Pancreas (tissue), 10 donors: Measurements from ENCODE around the gene HOXA9. TPM values are rescaled to one million over a fixed set of nuclear protein-coding genes. Genes with fewer than 3 reads are reported as not detected.

ENCODE experiments used
- ATAC-seq, 4 donors: fragments of 200-7000 bp; cut with Tn5 transposase; one replicate each; pipeline versions ENCODE4 v1.8.0 to v1.9.1; 2020; ENCODE audit warnings: mild to moderate bottlenecking in 4 of 4, moderate library complexity in 4 of 4
- DNase-seq, 6 donors: peaks; one replicate each; pipeline ENCODE4 v3.0.0-alpha.2; 2020
- FAIRE-seq: peaks from 2 replicates; lab custom pipeline; 2012; peaks lifted over from hg19 to GRCh38; lab: Jason Lieb, UNC
- H3K27ac ChIP-seq, 4 donors: fragments of 200-600 bp; sonication (generic); 1 replicate in 3 of 4; 2 replicates in 1 of 4; pipeline versions ENCODE4 v1.5.0 to v1.8.0; 2020
- H3K27me3 ChIP-seq, 4 donors: fragments of 200-600 bp; one replicate each; pipeline ENCODE4 v1.8.0; 2021
- H3K36me3 ChIP-seq, 3 donors: fragments of 200-600 bp; sonication (generic) in 1 of 3; one replicate each; pipeline versions ENCODE4 v1.5.0 to v1.8.0; 2020 to 2021
- H3K4me1 ChIP-seq, 3 donors: fragments of 200-600 bp; one replicate each; pipeline ENCODE4 v1.8.0; 2021
- H3K4me3 ChIP-seq, 4 donors: fragments of 200-600 bp; sonication (generic) in 2 of 4; one replicate each; pipeline versions ENCODE4 v1.5.0 to v1.8.0; 2020 to 2021
- H3K9me3 ChIP-seq, 4 donors: fragments of 200-600 bp; one replicate each; pipeline ENCODE4 v1.8.0; 2021
- whole genome bisulfite sequencing, 2 donors: extraction: QIAGEN DNeasy Blood & Tissue Kit; methylation state at CpG; one replicate each; pipeline ENCODE4 v1.1.7; 2013; 5-methylcytosine and 5-hydroxymethylcytosine counted together
- intact Hi-C, 3 donors: fragments of 100-400 bp; cut with DNase I; formaldehyde crosslinking; loops; one replicate each; pipeline versions ENCODE4 v1.11.1 to v1.14.2; 2022
- polyA plus RNA-seq, 2 donors: library from polyadenylated mRNA; stranded (reverse); fragments of 200-250 nt; gene quantifications; one replicate each; pipeline ENCODE4 v1.2.3, GENCODE V29; 2013
- total RNA-seq, 6 donors: library from RNA; stranded (reverse); fragmentation: NEBNext Ultra II Directional in 4 of 6; extraction: Animal tissue kit (Norgen Biotek cat#: 25700) in 4 of 6; gene quantifications; one replicate each; pipeline versions ENCODE4 v1.2.1 to v1.2.4, GENCODE V29; 2021 to 2023
- TF ChIP-seq, protein P1 (sequence below), 4 donors: fragments of 200-600 bp; sonication (generic) in 3 of 4; IDR thresholded peaks; one replicate each; pipeline versions ENCODE4 v1.5.0 to v1.8.0; 2021; ENCODE audit warnings: antibody characterized with exemption in 4 of 4
- donor health status: healthy with polysubstance abuse.
- donor health status: DM: no; HTN: no; CAD: no; lungs with moderate emphysema.
- donor health status: DM: no; HTN: no; CAD: no.
- donor health status: control.
- donor health status: control.
- donor health status: Bipolar disorder and iron deficiency.
- donor health status: DM: yes; HTN: yes; CAD: no.
- donor health status: DM: no; HTN: no; CAD: no.
- donor health status: DM: no; HTN: no; CAD: no.
- donor health status: DM: yes; HTN: yes; CAD: no.

The HOXA9 gene
- total and polyA plus RNA-seq, 8 donors = 0.09 to 0.13 TPM; not detected in 6

DNA sequence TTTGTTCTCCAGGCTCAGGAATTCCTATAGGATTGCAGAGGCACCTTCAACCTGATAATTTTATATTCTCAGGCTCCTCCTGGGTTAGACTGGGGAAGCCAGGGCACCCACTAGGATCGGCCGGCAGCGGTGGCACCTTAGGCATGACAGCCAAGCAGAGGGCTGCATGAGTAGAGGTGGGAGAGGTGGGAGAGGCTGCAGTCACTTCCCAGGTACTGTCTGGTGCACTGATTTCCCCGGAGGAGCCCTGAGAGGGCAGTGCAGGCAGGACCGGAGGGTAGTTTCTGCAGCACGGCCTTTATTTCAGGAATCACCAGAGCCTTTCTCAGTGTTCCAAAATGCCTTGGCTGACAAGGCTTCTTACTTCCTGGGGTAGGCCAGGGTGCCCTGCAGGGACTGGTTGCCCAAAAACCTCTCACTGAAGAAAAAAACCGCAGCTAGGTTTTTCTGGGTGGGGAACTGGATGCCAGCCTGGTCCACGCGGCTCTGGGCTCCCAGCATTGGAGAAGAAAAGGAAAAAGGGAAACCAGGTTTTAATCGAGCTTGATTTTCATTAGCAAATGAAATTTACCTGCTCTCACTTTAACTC is 38.1 kb upstream of the HOXA9 start:
- intact Hi-C loops = no loop called here
- H3K4me1 ChIP-seq = peaks cover 0 to 15% (median 6%) of the 10 kb centered on the region in 3 donors
- FAIRE-seq (no peak), ATAC-seq (no peak), DNase-seq (no peak)
- H3K27ac ChIP-seq = no peak overlapping the region
- TF ChIP-seq, protein P1, sequence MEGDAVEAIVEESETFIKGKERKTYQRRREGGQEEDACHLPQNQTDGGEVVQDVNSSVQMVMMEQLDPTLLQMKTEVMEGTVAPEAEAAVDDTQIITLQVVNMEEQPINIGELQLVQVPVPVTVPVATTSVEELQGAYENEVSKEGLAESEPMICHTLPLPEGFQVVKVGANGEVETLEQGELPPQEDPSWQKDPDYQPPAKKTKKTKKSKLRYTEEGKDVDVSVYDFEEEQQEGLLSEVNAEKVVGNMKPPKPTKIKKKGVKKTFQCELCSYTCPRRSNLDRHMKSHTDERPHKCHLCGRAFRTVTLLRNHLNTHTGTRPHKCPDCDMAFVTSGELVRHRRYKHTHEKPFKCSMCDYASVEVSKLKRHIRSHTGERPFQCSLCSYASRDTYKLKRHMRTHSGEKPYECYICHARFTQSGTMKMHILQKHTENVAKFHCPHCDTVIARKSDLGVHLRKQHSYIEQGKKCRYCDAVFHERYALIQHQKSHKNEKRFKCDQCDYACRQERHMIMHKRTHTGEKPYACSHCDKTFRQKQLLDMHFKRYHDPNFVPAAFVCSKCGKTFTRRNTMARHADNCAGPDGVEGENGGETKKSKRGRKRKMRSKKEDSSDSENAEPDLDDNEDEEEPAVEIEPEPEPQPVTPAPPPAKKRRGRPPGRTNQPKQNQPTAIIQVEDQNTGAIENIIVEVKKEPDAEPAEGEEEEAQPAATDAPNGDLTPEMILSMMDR (IDR thresholded peaks at IDR 0.05) = no peak
- H3K9me3 ChIP-seq = no peaks in the 10 kb centered on the region
- peaks cover 10 to 81% (median 22%) of the 10 kb centered on the region in 4 donors for H3K27me3 ChIP-seq
- 12 to 18% methylated on average over 10 of the region's 10 CpGs for WGBS, 2 donors
- no peak overlapping the region for H3K4me3 ChIP-seq
- H3K36me3 ChIP-seq = no peaks in the 10 kb centered on the region

DNA sequence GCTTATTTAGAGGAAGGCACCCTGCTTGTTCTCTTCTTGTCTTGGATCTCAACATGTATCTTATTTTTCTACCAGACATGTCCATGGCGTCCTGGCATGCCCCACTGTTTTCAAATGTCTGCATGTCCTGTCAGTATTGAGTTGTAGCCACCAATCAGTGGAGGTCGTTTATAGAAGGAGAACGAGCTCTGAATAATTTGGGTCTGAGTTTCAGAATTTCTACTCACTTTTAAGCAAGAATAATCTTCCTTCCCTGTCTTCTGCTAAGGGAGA is 37.5 kb upstream of the HOXA9 start:
- H3K4me3 ChIP-seq = no peak overlapping the region
- peaks cover 0 to 15% (median 6%) of the 10 kb centered on the region in 3 donors for H3K4me1 ChIP-seq
- TF ChIP-seq, protein P1 (IDR thresholded peaks at IDR 0.05) = no peak
- DNase-seq (no peak), ATAC-seq (no peak), FAIRE-seq (no peak)
- H3K9me3 ChIP-seq = no peaks in the 10 kb centered on the region
- peaks cover 10 to 83% (median 23%) of the 10 kb centered on the region in 4 donors for H3K27me3 ChIP-seq
- WGBS, 2 donors = 9 to 13% methylated on average over 3 of the region's 3 CpGs
- no peak overlapping the region for H3K27ac ChIP-seq
- H3K36me3 ChIP-seq = no peaks in the 10 kb centered on the region
- intact Hi-C loops = no loop called here

DNA sequence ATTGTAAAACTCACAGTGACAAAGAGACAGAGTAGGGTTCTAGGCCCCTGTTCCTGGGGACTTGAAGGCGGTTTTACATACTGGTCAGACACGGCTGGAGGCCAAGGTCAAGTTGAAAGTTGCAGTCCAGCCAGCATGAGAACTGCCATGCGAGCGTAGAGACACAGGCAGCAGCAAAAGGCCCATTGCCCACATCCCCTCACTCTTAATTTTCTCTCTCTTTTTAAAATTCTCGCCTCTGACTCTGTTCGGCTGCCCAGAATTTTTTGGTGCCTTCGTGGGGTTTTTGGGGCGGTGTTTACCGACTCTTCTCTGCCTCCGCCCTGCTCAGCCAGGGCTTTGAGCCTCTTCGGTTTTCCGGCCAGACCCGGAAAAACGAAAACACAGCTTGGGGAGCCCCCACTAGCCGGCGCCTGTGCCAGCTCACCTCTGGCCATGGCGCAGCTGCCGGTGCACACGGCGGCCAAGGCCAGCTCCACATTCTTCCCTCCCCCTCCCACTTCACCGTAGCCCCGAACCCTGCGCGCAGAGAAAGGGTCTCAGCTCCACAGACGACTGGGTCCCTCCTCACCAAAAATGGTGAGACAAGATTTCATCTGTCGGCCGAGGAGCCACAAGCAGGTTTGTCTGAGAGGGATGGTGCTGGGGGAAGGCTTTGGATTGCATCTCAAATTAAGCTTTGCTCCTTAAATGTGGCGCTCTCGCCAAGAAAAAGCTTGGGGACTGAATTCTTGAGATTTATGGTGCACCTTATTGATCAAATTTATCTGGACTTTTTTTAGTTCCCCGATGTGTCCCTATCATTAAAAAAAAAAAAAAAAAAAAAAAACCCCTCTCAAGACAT is 36.9 kb upstream of the HOXA9 start:
- no peaks in the 10 kb centered on the region for H3K36me3 ChIP-seq
- FAIRE-seq (no peak), DNase-seq (no peak), ATAC-seq (no peak)
- intact Hi-C loops = no loop called here
- no peak overlapping the region for H3K4me3 ChIP-seq
- no peaks in the 10 kb centered on the region for H3K9me3 ChIP-seq
- peaks cover 10 to 83% (median 25%) of the 10 kb centered on the region in 4 donors for H3K27me3 ChIP-seq
- no peak overlapping the region for H3K27ac ChIP-seq
- H3K4me1 ChIP-seq = peaks cover 0 to 15% (median 6%) of the 10 kb centered on the region in 3 donors
- WGBS, 2 donors = 12 to 19% methylated on average over 30 of the region's 30 CpGs
- TF ChIP-seq, protein P1 (IDR thresholded peaks at IDR 0.05) = no peak

DNA sequence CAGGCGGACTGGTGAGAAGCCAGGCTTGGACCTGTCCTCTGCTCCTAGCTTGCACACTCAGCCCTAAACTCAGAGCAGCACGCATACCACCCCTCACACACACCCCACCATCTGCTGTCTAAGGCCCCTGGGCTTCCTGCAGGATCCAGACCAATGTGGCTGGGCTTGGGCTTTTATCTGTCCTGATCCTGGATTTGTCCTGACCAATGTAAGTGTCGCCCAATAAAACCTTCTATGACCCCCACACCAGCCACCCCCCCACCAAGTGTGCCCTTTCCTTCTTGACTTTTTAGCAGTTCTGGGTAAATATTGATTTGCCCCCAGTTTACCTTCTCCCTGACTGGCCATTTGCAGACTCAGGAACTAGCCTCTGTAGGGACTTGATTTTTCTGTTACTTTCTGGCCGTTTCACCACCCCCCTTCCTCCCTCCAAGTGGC is 36.3 kb upstream of the HOXA9 start:
- Histone ChIP-seq H3K4me1 (peaks cover 0 to 15% (median 6%) of the 10 kb centered on the region in 3 donors), H3K4me3 (no peak overlapping the region), H3K9me3 (no peaks in the 10 kb centered on the region), H3K27me3 (peaks cover 10 to 83% (median 24%) of the 10 kb centered on the region in 4 donors), H3K36me3 (no peaks in the 10 kb centered on the region), H3K27ac (no peak overlapping the region)
- 14 to 28% methylated on average over 4 of the region's 4 CpGs for WGBS, 2 donors
- intact Hi-C loops = no loop called here
- ATAC-seq (no peak), DNase-seq (no peak), FAIRE-seq (no peak)
- TF ChIP-seq, protein P1 (IDR thresholded peaks at IDR 0.05) = no peak
